ENCODE results near the gene KRT80. TPM values are rescaled to one million over a fixed set of nuclear protein-coding genes. Genes with fewer than 3 reads are reported as not detected.

The KRT80 gene
- total and polyA plus RNA-seq, 2 experiments from 2014 or later, result not detected

DNA sequence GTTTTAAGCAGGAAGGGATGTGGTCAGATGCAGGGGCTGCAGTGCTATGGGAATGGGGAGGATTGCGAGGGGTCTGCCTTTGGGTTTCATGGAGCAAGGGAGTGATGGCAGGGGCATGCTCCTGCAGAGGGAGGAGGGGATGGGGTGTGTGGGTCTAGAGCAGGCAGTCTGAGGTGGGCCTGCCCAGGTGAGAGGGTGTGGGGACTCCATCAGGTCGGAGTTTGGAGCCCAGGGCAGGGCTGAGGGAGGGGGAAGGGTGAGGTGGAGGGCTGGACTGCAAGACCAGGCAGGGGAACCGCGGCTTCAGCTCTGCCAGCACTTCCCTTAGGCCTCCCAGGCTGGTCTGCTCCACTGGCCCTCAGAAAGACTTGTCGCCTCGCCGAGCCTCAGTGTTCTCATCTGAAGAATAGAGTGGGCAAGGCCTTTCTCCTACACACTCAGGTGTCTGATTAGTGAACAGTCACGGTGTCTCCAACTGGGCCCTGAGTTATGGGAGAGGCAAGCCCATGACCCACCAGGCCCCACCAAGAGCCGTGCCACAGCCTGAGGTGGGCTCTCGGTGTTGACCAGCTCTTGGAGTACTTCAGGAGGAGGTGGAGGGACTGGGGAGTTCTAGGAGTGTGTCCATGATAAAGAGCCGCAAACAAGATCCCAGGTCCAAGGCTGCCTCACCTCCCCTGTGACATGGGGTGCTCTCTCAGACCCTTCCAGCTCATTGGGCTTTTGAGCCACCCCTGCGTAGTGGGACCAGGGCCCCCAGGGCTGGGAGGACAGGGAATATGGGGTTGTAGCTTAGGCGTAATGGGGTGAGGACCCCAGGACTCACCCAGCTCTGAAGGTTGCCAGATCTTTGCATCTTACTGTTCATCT lies 20.1 kb upstream of the KRT80 start:
- no peak for TF ChIP-seq ZNF114 (CRISPR knock-in tag; IDR thresholded peaks at IDR 0.05)
- no peak for TF ChIP-seq ZNF331 (CRISPR knock-in tag; IDR thresholded peaks at IDR 0.05; ENCODE audit: low read depth)
- TF ChIP-seq, protein P1, sequence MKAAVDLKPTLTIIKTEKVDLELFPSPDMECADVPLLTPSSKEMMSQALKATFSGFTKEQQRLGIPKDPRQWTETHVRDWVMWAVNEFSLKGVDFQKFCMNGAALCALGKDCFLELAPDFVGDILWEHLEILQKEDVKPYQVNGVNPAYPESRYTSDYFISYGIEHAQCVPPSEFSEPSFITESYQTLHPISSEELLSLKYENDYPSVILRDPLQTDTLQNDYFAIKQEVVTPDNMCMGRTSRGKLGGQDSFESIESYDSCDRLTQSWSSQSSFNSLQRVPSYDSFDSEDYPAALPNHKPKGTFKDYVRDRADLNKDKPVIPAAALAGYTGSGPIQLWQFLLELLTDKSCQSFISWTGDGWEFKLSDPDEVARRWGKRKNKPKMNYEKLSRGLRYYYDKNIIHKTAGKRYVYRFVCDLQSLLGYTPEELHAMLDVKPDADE (IDR thresholded peaks at IDR 0.05), result no peak
- TF ChIP-seq STAT1 (IDR thresholded peaks at IDR 0.05; ENCODE audit: unreplicated experiment), result no peak

DNA sequence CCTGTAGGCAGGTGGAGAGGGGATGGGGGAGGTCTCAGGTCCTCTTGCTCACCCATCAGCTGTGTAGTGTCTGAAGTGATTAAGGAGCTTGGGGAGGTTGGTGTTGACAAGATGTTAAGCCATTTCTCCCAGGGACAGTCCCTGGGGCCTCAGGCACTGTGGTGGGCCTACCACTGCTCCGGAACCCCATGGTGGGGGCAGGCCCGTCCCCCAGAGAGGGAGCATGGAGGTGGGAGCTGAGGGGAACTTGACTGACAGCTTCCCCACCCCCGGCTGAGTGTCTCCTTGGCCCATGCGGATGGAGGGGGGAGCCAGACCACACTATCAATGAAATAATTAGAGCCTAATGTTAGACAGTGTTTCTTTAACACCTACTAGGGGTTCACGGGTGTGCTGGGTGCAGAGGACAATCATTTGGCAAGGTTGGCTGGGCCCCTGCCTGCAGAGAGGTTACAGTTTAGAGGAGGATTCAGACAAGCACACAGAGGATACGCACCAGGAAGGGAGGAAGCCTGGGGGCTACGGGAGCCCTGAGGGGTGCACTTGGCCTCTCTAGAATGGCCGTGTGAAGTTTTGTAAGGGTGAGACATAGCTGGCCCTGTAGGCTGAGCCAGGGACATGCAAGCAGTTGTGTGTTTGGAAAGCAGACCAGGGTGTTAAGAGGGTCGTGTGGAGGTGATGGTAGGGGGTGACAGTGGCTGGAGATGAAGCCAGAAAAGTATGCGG lies 19.3 kb upstream of the KRT80 start:
- Histone ChIP-seq H3K9me2 (ENCODE audit: insufficient read depth) (no peaks in the 10 kb centered on the region), H4K20me1 (replicated peaks; ENCODE audit: insufficient read depth) (no peaks in the 10 kb centered on the region), H2AFZ (no peak overlapping the region), H3K27ac (ENCODE audit: low read depth) (no peak overlapping the region), H3K36me3 (ENCODE audit: insufficient read depth) (no peaks in the 10 kb centered on the region), H3K4me1 (ENCODE audit: insufficient read depth) (no peaks in the 10 kb centered on the region), H3K27me3 (ENCODE audit: insufficient read depth) (no peaks in the 10 kb centered on the region), H3K79me2 (replicated peaks; ENCODE audit: insufficient read depth) (no peaks in the 10 kb centered on the region), H3K4me2 (no peak overlapping the region), H3K4me3 (no peak overlapping the region), H3F3A (replicated peaks; ENCODE audit: low read depth) (no peaks in the 10 kb centered on the region)
- Mint-ChIP-seq H3K4me3 (no peak overlapping the region), H3K27me3 (ENCODE audit: insufficient read depth, low read depth, poor library complexity) (peaks cover 11% of the 10 kb centered on the region), H3K9me3 (no peaks in the 10 kb centered on the region; the same call in 2 of the 3 replicates), H3K36me3 (ENCODE audit: low read depth) (no peaks in the 10 kb centered on the region), H3K4me1 (peaks cover 2% of the 10 kb centered on the region; the same call in 2 of the 3 replicates), H3K27ac (no peak overlapping the region)
- ATAC-seq (no peak), DNase-seq (ENCODE audit: low spot score) (no peak)
- no peak for TF ChIP-seq EZH2 (IDR thresholded peaks at IDR 0.05; ENCODE audit: low read depth, unreplicated experiment)
- TF ChIP-seq POLR2AphosphoS5 (IDR thresholded peaks at IDR 0.05; ENCODE audit: low read depth), result no peak
- no peak for TF ChIP-seq JUNB (IDR thresholded peaks at IDR 0.05; ENCODE audit: unreplicated experiment)
- TF ChIP-seq, protein P2, sequence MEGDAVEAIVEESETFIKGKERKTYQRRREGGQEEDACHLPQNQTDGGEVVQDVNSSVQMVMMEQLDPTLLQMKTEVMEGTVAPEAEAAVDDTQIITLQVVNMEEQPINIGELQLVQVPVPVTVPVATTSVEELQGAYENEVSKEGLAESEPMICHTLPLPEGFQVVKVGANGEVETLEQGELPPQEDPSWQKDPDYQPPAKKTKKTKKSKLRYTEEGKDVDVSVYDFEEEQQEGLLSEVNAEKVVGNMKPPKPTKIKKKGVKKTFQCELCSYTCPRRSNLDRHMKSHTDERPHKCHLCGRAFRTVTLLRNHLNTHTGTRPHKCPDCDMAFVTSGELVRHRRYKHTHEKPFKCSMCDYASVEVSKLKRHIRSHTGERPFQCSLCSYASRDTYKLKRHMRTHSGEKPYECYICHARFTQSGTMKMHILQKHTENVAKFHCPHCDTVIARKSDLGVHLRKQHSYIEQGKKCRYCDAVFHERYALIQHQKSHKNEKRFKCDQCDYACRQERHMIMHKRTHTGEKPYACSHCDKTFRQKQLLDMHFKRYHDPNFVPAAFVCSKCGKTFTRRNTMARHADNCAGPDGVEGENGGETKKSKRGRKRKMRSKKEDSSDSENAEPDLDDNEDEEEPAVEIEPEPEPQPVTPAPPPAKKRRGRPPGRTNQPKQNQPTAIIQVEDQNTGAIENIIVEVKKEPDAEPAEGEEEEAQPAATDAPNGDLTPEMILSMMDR (conservative IDR thresholded peaks at IDR 0.05; ENCODE audit: low read depth in 2 of 2), result no peak
- TF ChIP-seq, protein P1 (IDR thresholded peaks at IDR 0.05), result no peak
- TF ChIP-seq STAT1 (IDR thresholded peaks at IDR 0.05; ENCODE audit: unreplicated experiment), result no peak
- no peak for TF ChIP-seq CREB1 (CRISPR knock-in tag; IDR thresholded peaks at IDR 0.05; ENCODE audit: low read depth)
- TF ChIP-seq, protein P3, sequence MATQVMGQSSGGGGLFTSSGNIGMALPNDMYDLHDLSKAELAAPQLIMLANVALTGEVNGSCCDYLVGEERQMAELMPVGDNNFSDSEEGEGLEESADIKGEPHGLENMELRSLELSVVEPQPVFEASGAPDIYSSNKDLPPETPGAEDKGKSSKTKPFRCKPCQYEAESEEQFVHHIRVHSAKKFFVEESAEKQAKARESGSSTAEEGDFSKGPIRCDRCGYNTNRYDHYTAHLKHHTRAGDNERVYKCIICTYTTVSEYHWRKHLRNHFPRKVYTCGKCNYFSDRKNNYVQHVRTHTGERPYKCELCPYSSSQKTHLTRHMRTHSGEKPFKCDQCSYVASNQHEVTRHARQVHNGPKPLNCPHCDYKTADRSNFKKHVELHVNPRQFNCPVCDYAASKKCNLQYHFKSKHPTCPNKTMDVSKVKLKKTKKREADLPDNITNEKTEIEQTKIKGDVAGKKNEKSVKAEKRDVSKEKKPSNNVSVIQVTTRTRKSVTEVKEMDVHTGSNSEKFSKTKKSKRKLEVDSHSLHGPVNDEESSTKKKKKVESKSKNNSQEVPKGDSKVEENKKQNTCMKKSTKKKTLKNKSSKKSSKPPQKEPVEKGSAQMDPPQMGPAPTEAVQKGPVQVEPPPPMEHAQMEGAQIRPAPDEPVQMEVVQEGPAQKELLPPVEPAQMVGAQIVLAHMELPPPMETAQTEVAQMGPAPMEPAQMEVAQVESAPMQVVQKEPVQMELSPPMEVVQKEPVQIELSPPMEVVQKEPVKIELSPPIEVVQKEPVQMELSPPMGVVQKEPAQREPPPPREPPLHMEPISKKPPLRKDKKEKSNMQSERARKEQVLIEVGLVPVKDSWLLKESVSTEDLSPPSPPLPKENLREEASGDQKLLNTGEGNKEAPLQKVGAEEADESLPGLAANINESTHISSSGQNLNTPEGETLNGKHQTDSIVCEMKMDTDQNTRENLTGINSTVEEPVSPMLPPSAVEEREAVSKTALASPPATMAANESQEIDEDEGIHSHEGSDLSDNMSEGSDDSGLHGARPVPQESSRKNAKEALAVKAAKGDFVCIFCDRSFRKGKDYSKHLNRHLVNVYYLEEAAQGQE (IDR thresholded peaks at IDR 0.05; ENCODE audit: unreplicated experiment), result no peak
- no peak for TF ChIP-seq ZNF114 (CRISPR knock-in tag; IDR thresholded peaks at IDR 0.05)
- TF ChIP-seq ZNF331 (CRISPR knock-in tag; IDR thresholded peaks at IDR 0.05; ENCODE audit: low read depth), result no peak

More for the DNA sequence above, 20.1 kb upstream of the KRT80 start:
- no peaks in the 10 kb centered on the region for H3K36me3 Mint-ChIP-seq (ENCODE audit: low read depth)
- H3K4me1 Mint-ChIP-seq, result peaks cover 2% of the 10 kb centered on the region; the same call in 2 of the 3 replicates
- no peaks in the 10 kb centered on the region for H3K9me2 ChIP-seq (ENCODE audit: insufficient read depth)
- H3K79me2 ChIP-seq (replicated peaks; ENCODE audit: insufficient read depth), result no peaks in the 10 kb centered on the region
- H3K27ac Mint-ChIP-seq, result no peak overlapping the region
- no peak overlapping the region for H3K27ac ChIP-seq (ENCODE audit: low read depth)
- no peaks in the 10 kb centered on the region; the same call in 2 of the 3 replicates for H3K9me3 Mint-ChIP-seq
- H3K4me3 Mint-ChIP-seq, result no peak overlapping the region
- H2AFZ ChIP-seq, result no peak overlapping the region
- H3F3A ChIP-seq (replicated peaks; ENCODE audit: low read depth), result no peaks in the 10 kb centered on the region
- H3K4me2 ChIP-seq, result no peak overlapping the region
- ATAC-seq (no peak), DNase-seq (ENCODE audit: low spot score) (no peak)
- H3K4me1 ChIP-seq (ENCODE audit: insufficient read depth), result no peaks in the 10 kb centered on the region
- H3K4me3 ChIP-seq, result no peak overlapping the region
- H3K27me3 ChIP-seq (ENCODE audit: insufficient read depth), result no peaks in the 10 kb centered on the region
- no peaks in the 10 kb centered on the region for H3K36me3 ChIP-seq (ENCODE audit: insufficient read depth)
- no peaks in the 10 kb centered on the region for H4K20me1 ChIP-seq (replicated peaks; ENCODE audit: insufficient read depth)
- peaks cover 11% of the 10 kb centered on the region for H3K27me3 Mint-ChIP-seq (ENCODE audit: insufficient read depth, low read depth, poor library complexity)

Measured in GM23338 (cell line).